Measurements from ENCODE around the gene CLCN7.

Gene CLCN7

GRCh38 chr16:1432388-1433262, 42.2 kb downstream of the CLCN7 start:
- DNase-seq, result no peak
- Histone ChIP-seq H3K27me3 (replicated peaks) (peaks cover 7% of the 10 kb centered on the region), H3K36me3 (replicated peaks) (no peaks in the 10 kb centered on the region), H3K4me3 (ENCODE audit: low read depth, low read length) (no peak overlapping the region), H3K27ac (no peak overlapping the region)
- in situ Hi-C loops (cut with HindIII; ENCODE audit: low pct_ligation_motif_present, low sequenced_read_pairs), result no loop called here
- no peak for TF ChIP-seq CTCF (IDR thresholded peaks at IDR 0.05; ENCODE audit: low read depth, low read length, missing control alignments)

GRCh38 chr16:1431497-1432270, 43.1 kb downstream of the CLCN7 start:
- Histone ChIP-seq H3K27ac (no peak overlapping the region), H3K36me3 (replicated peaks) (no peaks in the 10 kb centered on the region), H3K4me3 (ENCODE audit: low read depth, low read length) (no peak overlapping the region), H3K27me3 (replicated peaks) (peaks cover 7% of the 10 kb centered on the region)
- no peak for DNase-seq
- in situ Hi-C loops (cut with HindIII; ENCODE audit: low pct_ligation_motif_present, low sequenced_read_pairs), result no loop called here
- TF ChIP-seq CTCF (IDR thresholded peaks at IDR 0.05; ENCODE audit: low read depth, low read length, missing control alignments), result no peak

- Histone ChIP-seq H3K27ac (no peak within 1 kb of the TSS), H3K36me3 (replicated peaks) (no peaks in the 10 kb centered on the region), H3K4me3 (ENCODE audit: low read depth, low read length) (no peak within 1 kb of the TSS), H3K27me3 (replicated peaks) (peaks cover 7% of the 10 kb centered on the region)
- in situ Hi-C loops (cut with HindIII; ENCODE audit: low pct_ligation_motif_present, low sequenced_read_pairs), result no loop called here
- no peak for TF ChIP-seq CTCF (IDR thresholded peaks at IDR 0.05; ENCODE audit: low read depth, low read length, missing control alignments)
- DNase-seq, result no peak
These were observed 43.9 kb downstream of the CLCN7 start, which contains the start of gene PERCC1 for GRCh38 chr16:1430759-1431496. Gene PERCC1 (plus strand): TSS chr16:1431078. CDS start chr16:1432594, 1,516 bp downstream.

GRCh38 chr16:1430214-1430758, 44.5 kb downstream of the CLCN7 start:
- Histone ChIP-seq H3K27ac (no peak overlapping the region), H3K36me3 (replicated peaks) (no peaks in the 10 kb centered on the region), H3K27me3 (replicated peaks) (peaks cover 7% of the 10 kb centered on the region), H3K4me3 (ENCODE audit: low read depth, low read length) (no peak overlapping the region)
- in situ Hi-C loops (cut with HindIII; ENCODE audit: low pct_ligation_motif_present, low sequenced_read_pairs), result no loop called here
- no peak for TF ChIP-seq CTCF (IDR thresholded peaks at IDR 0.05; ENCODE audit: low read depth, low read length, missing control alignments)
- no peak for DNase-seq

GRCh38 chr16:1429631-1430030, 45.2 kb downstream of the CLCN7 start:
- no peak overlapping the region for H3K27ac ChIP-seq
- no peak for DNase-seq
- no peak for TF ChIP-seq CTCF (IDR thresholded peaks at IDR 0.05; ENCODE audit: low read depth, low read length, missing control alignments)
- in situ Hi-C loops (cut with HindIII; ENCODE audit: low pct_ligation_motif_present, low sequenced_read_pairs), result no loop called here
- no peak overlapping the region for H3K4me3 ChIP-seq (ENCODE audit: low read depth, low read length)
- peaks cover 7% of the 10 kb centered on the region for H3K27me3 ChIP-seq (replicated peaks)
- no peaks in the 10 kb centered on the region for H3K36me3 ChIP-seq (replicated peaks)
